Effector memory CD8-positive, alpha-beta T cell (primary cell): ENCODE measurements around the gene CYSLTR2.
"Not testable (repeated sequence)": the region's sequence is repeated elsewhere in the genome, so short reads cannot be mapped to it uniquely, and the experiment has no call there.

Experiments used
- ATAC-seq: fragments of 150-1000 bp; cut with Tn5 transposase; replicated peaks from 2 replicates; pipeline ENCODE4 v1.10.0; 2021; ENCODE audit warnings: mild to moderate bottlenecking, moderate library complexity
- DNase-seq, 3 experiments: peaks; one replicate each; pipeline ENCODE4 v3.0.0; 2021
- H3K27ac Mint-ChIP-seq, 2 donors: one replicate each; pipeline ENCODE4 v1.8.0; 2022; ENCODE audit warnings: mild to moderate bottlenecking in 2 of 2, mixed read lengths in 2 of 2, moderate library complexity in 2 of 2
- H3K27me3 Mint-ChIP-seq, 2 donors: one replicate each; pipeline ENCODE4 v1.8.0; 2022; ENCODE audit warnings: mixed read lengths in 2 of 2
- H3K36me3 Mint-ChIP-seq: one replicate; pipeline ENCODE4 v1.8.0; 2022; ENCODE audit warnings: mild to moderate bottlenecking, moderate library complexity, mixed read lengths; ENCODE audit not compliant: insufficient read depth
- H3K4me1 Mint-ChIP-seq, 2 donors: one replicate each; pipeline ENCODE4 v1.8.0; 2022; ENCODE audit warnings: low read depth in 2 of 2, mixed read lengths in 2 of 2
- H3K4me3 Mint-ChIP-seq, 2 donors: one replicate each; pipeline ENCODE4 v1.8.0; 2022; ENCODE audit warnings: mild to moderate bottlenecking in 2 of 2, mixed read lengths in 2 of 2, moderate library complexity in 2 of 2
- H3K9me3 Mint-ChIP-seq, 2 donors: one replicate each; pipeline ENCODE4 v1.8.0; 2022; ENCODE audit warnings: mixed read lengths in 2 of 2

Gene CYSLTR2

GRCh38 chr13:48681905-48682304 lies 28.2 kb downstream of the CYSLTR2 start:
- no peaks in the 10 kb centered on the region for H3K9me3 Mint-ChIP-seq
- DNase-seq (no peak), ATAC-seq (no peak)
- H3K4me1 Mint-ChIP-seq: peaks cover 3 to 9% of the 10 kb centered on the region in 2 donors
- no peak overlapping the region for H3K4me3 Mint-ChIP-seq
- no peaks in the 10 kb centered on the region for H3K36me3 Mint-ChIP-seq
- no peak overlapping the region for H3K27ac Mint-ChIP-seq
- H3K27me3 Mint-ChIP-seq: no peaks in the 10 kb centered on the region

GRCh38 chr13:48682436-48682835 lies 28.7 kb downstream of the CYSLTR2 start:
- no peaks in the 10 kb centered on the region for H3K9me3 Mint-ChIP-seq
- H3K27me3 Mint-ChIP-seq: no peaks in the 10 kb centered on the region
- H3K36me3 Mint-ChIP-seq: no peaks in the 10 kb centered on the region

GRCh38 chr13:48686636-48687210 lies 33.0 kb downstream of the CYSLTR2 start:
- DNase-seq (no peak), ATAC-seq (no peak)
- Mint-ChIP-seq H3K4me1 (no peaks in the 10 kb centered on the region), H3K4me3 (no peak overlapping the region), H3K27me3 (no peaks in the 10 kb centered on the region), H3K27ac (no peak overlapping the region), H3K9me3 (no peaks in the 10 kb centered on the region), H3K36me3 (no peaks in the 10 kb centered on the region)

More at GRCh38 chr13:48682436-48682835, 28.7 kb downstream of the CYSLTR2 start:
- H3K4me1 Mint-ChIP-seq: peaks cover 0 to 4% of the 10 kb centered on the region in 2 donors
- no peak overlapping the region for H3K4me3 Mint-ChIP-seq
- ATAC-seq: no peak
- H3K27ac Mint-ChIP-seq: no peak overlapping the region
- DNase-seq: no peak

GRCh38 chr13:48687249-48687648 lies 33.5 kb downstream of the CYSLTR2 start:
- H3K4me3 Mint-ChIP-seq: no peak overlapping the region
- no peaks in the 10 kb centered on the region for H3K9me3 Mint-ChIP-seq
- no peaks in the 10 kb centered on the region for H3K36me3 Mint-ChIP-seq
- no peak for ATAC-seq
- no peaks in the 10 kb centered on the region for H3K4me1 Mint-ChIP-seq
- H3K27me3 Mint-ChIP-seq: no peaks in the 10 kb centered on the region
- DNase-seq: no peak
- no peak overlapping the region for H3K27ac Mint-ChIP-seq

GRCh38 chr13:48693998-48694397 lies 40.3 kb downstream of the CYSLTR2 start:
- Mint-ChIP-seq H3K4me3 (no peak overlapping the region), H3K27ac (no peak overlapping the region), H3K4me1 (no peaks in the 10 kb centered on the region)

GRCh38 chr13:48695776-48696175 lies 42.0 kb downstream of the CYSLTR2 start:
- no peak for DNase-seq
- Mint-ChIP-seq H3K4me1 (no peaks in the 10 kb centered on the region), H3K4me3 (no peak overlapping the region), H3K27ac (no peak overlapping the region), H3K27me3 (peaks cover 0 to 9% of the 10 kb centered on the region in 2 donors), H3K36me3 (no peaks in the 10 kb centered on the region), H3K9me3 (no peaks in the 10 kb centered on the region)
- ATAC-seq: no peak

More at GRCh38 chr13:48693998-48694397, 40.3 kb downstream of the CYSLTR2 start:
- Mint-ChIP-seq H3K27me3 (peaks cover 0 to 9% of the 10 kb centered on the region in 2 donors), H3K9me3 (no peaks in the 10 kb centered on the region), H3K36me3 (no peaks in the 10 kb centered on the region)
- DNase-seq (no peak), ATAC-seq (no peak)

GRCh38 chr13:48696676-48697075 lies 42.9 kb downstream of the CYSLTR2 start:
- H3K4me1 Mint-ChIP-seq, H3K27ac Mint-ChIP-seq, H3K27me3 Mint-ChIP-seq, ATAC-seq, DNase-seq, H3K4me3 Mint-ChIP-seq, H3K9me3 Mint-ChIP-seq, H3K36me3 Mint-ChIP-seq: not testable (repeated sequence)

- no peak for DNase-seq
- peak overlapping the region in 1 of 2 donors; percentile 21 for H3K4me3 Mint-ChIP-seq
- H3K27ac Mint-ChIP-seq: peak overlapping the region in 1 of 2 donors; percentile 45
- H3K9me3 Mint-ChIP-seq: peaks cover 0 to 8% of the 10 kb centered on the region in 2 donors
- ATAC-seq: peak; percentile 62
- H3K36me3 Mint-ChIP-seq: no peaks in the 10 kb centered on the region
- H3K27me3 Mint-ChIP-seq: peaks cover 0 to 9% of the 10 kb centered on the region in 2 donors
- H3K4me1 Mint-ChIP-seq: peaks cover 3 to 19% of the 10 kb centered on the region in 2 donors
Measured at GRCh38 chr13:48707405-48707804, 53.7 kb downstream of the CYSLTR2 start.

- Mint-ChIP-seq H3K27ac (no peak overlapping the region), H3K4me1 (peaks cover 3 to 19% of the 10 kb centered on the region in 2 donors), H3K27me3 (peaks cover 0 to 9% of the 10 kb centered on the region in 2 donors), H3K9me3 (peaks cover 0 to 8% of the 10 kb centered on the region in 2 donors), H3K36me3 (no peaks in the 10 kb centered on the region), H3K4me3 (no peak overlapping the region)
- DNase-seq: no peak
- ATAC-seq: no peak
Measured at GRCh38 chr13:48708764-48709163, 55.0 kb downstream of the CYSLTR2 start.

GRCh38 chr13:48709213-48709612 lies 55.5 kb downstream of the CYSLTR2 start:
- no peak for ATAC-seq
- H3K4me1 Mint-ChIP-seq: peaks cover 3 to 18% of the 10 kb centered on the region in 2 donors
- DNase-seq: no peak
- H3K36me3 Mint-ChIP-seq: no peaks in the 10 kb centered on the region
- H3K27ac Mint-ChIP-seq: no peak overlapping the region
- peaks cover 0 to 8% of the 10 kb centered on the region in 2 donors for H3K9me3 Mint-ChIP-seq
- H3K4me3 Mint-ChIP-seq: no peak overlapping the region
- H3K27me3 Mint-ChIP-seq: peaks cover 0 to 9% of the 10 kb centered on the region in 2 donors

GRCh38 chr13:48710160-48710559 lies 56.4 kb downstream of the CYSLTR2 start:
- no peak overlapping the region for H3K4me3 Mint-ChIP-seq
- ATAC-seq (no peak), DNase-seq (no peak)
- peaks cover 3 to 9% of the 10 kb centered on the region in 2 donors for H3K4me1 Mint-ChIP-seq
- no peak overlapping the region for H3K27ac Mint-ChIP-seq
- no peaks in the 10 kb centered on the region for H3K36me3 Mint-ChIP-seq
- H3K9me3 Mint-ChIP-seq: peaks cover 0 to 8% of the 10 kb centered on the region in 2 donors
- H3K27me3 Mint-ChIP-seq: peaks cover 0 to 9% of the 10 kb centered on the region in 2 donors

- Mint-ChIP-seq H3K9me3 (peaks cover 6 to 8% of the 10 kb centered on the region in 2 donors), H3K27ac (no peak overlapping the region), H3K4me3 (no peak overlapping the region), H3K4me1 (peaks cover under 1 to 1% of the 10 kb centered on the region in 2 donors), H3K27me3 (peaks cover 0 to 9% of the 10 kb centered on the region in 2 donors), H3K36me3 (no peaks in the 10 kb centered on the region)
- ATAC-seq: no peak
- no peak for DNase-seq
Measured at GRCh38 chr13:48712141-48712540, 58.4 kb downstream of the CYSLTR2 start.

GRCh38 chr13:48715977-48716376 lies 62.2 kb downstream of the CYSLTR2 start:
- no peaks in the 10 kb centered on the region for H3K4me1 Mint-ChIP-seq
- no peaks in the 10 kb centered on the region for H3K36me3 Mint-ChIP-seq
- peaks cover 8 to 10% of the 10 kb centered on the region in 2 donors for H3K9me3 Mint-ChIP-seq
- no peaks in the 10 kb centered on the region for H3K27me3 Mint-ChIP-seq
- no peak overlapping the region for H3K4me3 Mint-ChIP-seq
- H3K27ac Mint-ChIP-seq: no peak overlapping the region
- no peak for DNase-seq
- ATAC-seq: no peak

GRCh38 chr13:48720621-48721020 lies 66.9 kb downstream of the CYSLTR2 start:
- Mint-ChIP-seq H3K27ac (no peak overlapping the region), H3K36me3 (no peaks in the 10 kb centered on the region), H3K27me3 (no peaks in the 10 kb centered on the region), H3K4me3 (no peak overlapping the region), H3K9me3 (peaks cover 6 to 8% of the 10 kb centered on the region in 2 donors), H3K4me1 (no peaks in the 10 kb centered on the region)
- no peak for ATAC-seq
- no peak for DNase-seq
